Forelimb muscle (tissue), 1 donor: ENCODE data around the gene ARID5B. TPM values are rescaled to one million over a fixed set of nuclear protein-coding genes. Genes with fewer than 3 reads are reported as not detected.
A peak's percentile ranks its signal among the peaks of the same experiment; 100 is the strongest.
"Not testable (repeated sequence)": the region's sequence is repeated elsewhere in the genome, so short reads cannot be mapped to it uniquely, and the experiment has no call there.

Experiments used
- DNase-seq: peaks from one replicate; pipeline ENCODE4 v3.0.0-alpha.2; 2013; ENCODE audit warnings: low read depth
- polyA plus RNA-seq: library from polyadenylated mRNA; unstranded; fragments of 120-200 nt; gene quantifications from one replicate; pipeline ENCODE4 v1.2.1, GENCODE V29; 2013; ENCODE audit not compliant: insufficient read length

ARID5B gene
- polyA plus RNA-seq, 1 donor = 19.0 TPM

DNA sequence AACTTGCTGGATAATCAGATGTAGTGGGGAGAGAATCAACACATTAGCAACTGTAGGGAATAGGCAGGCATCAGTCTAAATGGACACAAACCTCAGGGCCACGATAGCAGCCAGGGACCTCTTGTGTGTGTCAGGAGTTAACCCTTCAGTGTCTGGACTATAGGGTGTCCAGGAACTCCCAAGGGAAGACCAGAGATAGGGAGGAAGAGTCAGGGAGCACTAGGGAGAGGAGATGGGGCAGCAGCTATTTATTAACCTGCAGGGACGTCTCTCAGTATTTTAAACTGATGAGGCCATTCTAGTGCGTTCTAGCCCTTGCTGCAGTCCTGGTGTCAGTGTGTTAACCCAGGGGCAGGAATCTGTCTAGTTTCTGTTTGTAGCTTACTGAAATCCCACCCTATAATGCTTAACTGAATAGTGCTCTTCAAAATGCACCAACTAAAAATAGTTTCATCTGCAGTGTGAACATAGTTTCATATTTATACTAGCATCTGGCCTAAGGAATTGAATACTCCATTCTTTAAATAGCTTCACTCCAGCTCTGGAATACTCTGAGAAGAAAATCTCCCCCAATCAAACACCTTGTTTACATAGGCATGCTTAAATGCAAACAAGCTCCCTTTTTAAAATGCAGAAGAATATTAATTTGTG lies 62.7 kb downstream of the ARID5B start:
- DNase-seq = no peak

DNA sequence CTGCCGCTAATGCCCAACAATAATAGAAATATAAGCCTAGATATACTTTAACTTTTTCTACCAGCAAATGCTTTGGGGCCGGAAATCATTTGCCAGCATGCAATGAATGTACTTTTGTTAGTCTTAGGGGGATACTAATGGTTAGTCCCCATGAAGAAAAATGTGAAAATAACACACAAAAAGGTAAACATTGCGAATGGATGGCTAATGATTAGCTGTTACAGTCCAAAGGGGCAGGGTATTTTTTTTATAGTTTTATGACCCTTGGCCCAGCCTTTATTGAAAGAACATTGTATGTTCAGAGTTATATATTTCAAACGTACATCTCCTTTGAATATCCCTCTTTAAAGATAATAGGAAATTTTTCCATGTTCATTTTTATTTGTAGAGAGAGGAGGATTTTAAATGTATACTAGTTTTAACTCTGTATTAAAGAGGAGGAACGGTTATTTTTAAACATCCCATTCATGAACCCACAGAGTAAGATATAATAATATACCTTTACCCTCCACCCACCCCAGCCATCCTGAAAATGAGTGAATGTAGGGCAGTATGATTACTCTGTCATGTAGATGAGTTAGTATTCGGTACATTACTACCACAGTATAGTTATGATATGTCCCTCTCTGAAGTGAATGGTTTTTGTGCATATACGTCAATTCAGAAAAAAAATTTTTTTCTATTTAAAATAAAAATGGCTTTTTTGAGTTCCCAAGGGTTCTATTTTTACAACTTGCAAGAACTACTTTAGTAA lies 63.6 kb downstream of the ARID5B start:
- no peak for DNase-seq

DNA sequence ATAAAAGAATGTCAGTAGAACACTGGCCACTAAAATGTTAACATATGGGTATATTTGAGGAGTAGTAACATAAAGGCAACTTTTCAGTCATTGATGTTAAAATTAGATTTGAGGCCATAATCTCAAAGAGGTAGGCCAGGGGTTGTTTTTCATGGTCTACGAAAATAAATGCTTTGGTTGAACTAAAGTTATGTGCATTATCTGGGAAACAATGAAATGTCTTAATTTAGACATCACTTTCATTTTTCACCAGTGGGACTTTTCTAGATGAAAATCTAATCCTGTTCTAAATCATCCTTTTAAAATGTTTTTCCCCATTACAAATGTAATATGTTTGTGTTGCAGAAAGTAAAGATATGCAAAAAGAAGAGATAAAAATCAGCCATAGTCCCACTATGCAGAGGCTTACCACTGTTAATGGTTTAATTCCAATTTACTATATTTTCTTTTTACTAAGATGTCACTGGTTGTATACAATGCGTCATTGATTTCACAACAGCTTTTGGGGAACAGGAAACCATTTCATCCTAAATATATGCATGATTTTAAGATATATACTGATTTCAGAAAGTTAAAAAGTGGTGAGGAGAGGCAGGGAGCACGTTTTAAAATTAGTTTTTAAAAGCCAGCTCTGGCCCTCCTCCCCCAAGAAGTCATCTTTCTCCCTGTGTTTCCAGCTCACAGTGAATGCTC lies 64.3 kb downstream of the ARID5B start:
- DNase-seq = no peak

DNA sequence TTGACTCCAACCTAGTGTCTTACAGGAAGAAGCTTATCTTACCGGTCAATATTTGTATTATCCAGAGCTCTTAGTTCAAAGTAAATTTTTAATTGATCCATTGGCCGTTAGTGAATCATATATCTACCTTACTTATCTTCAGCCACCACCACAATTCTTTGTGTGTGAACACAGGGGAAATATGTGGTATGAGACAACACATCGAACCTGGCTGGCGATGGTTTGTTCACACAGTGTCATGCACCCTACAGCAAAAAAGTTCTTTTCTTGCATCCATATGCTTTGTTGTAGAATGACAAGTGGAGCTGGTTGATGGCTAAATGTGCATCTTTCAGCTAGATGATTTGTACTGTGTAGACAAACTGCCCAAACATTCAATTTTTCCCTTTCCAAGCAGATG lies 65.8 kb downstream of the ARID5B start:
- DNase-seq = no peak

DNA sequence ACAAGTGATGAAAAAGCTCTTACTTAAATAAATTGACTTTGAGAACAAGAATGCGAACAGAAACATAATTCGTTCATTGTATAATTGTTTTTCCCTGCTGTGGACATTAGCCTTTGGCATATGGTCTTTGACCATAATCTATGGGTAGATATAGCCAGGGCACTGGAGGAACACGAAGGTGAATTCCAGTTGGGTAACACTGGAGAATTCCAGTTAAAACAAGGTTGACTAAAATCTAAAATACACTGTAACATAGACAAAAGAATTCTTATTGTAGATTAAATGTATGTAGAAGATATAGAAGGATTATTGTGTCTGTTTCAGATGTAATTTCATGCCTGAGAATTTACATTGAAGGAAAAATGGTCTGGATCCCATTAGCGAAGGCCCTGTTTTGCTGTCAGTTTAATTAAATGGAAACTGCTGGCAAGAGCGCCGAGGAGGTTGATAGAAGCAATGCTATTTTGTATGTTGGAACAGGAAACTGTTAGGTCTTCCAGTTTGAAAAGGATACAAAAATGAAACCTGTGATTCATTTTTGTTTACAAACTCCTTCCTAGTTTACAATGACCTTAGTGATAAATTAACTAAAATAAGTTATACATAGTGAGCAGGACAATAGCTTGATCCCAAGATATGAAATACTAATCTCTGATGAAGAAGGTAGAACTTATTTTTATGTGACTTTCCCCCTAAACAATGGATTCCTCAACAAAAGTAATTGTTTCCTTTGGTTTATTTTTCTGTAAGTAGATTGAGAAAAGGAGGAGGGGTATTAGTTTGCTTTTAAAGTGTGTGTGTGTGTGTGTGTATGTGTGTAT lies 68.9 kb downstream of the ARID5B start:
- DNase-seq = peak; percentile 63

DNA sequence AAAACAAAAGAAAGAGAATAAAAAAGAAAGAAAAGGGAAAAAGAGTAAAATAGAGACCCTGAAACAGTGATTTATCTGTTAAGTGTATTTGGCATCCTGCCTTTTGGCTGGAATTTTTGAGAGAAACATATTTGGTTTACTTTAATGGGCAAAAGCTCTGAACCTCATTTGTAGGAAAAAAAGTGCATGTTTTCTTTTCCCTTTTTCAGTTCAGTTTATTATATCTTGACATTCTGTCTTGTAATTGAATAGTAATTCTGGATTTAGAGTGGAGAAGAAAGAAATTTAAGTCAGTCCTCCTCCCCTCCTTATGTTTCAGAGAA lies 69.5 kb downstream of the ARID5B start:
- DNase-seq = no peak

DNA sequence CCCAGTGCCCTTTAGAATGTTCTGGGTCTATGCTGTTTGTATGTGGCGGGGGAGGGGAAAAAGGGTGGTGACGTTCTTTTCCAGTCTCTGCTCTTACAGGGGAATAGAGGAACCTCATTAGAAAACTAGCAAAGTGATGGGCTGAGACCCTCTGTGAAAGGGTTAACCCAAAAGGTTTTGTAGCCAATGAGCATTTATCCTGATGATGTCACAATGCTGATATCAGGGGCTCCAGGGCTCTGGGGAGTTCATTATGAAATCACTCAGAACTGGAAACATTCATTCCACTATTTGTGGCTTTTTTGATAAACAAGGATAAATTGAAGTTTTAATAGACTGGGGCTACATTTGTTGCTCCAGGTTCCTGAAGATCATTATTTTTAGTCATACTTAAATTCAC lies 71.7 kb downstream of the ARID5B start:
- no peak for DNase-seq

DNA sequence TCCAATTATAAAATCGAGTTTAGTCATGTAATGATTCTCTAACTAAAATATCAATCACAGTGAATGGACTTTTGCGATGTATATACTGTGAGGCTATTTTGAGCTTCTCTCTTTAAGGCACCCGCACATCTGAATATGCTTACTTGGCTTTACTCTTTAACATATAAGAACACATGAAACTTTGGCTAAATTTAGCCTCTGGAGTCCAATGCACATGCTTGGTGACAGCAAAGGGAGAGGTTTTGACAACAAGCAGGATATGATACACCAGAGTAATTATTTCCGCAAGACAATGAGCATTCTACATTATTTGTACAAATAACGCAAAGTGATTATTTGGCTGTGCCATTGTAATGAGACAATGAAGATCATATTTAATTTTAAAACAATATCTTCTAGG lies 72.4 kb downstream of the ARID5B start:
- no peak for DNase-seq

DNA sequence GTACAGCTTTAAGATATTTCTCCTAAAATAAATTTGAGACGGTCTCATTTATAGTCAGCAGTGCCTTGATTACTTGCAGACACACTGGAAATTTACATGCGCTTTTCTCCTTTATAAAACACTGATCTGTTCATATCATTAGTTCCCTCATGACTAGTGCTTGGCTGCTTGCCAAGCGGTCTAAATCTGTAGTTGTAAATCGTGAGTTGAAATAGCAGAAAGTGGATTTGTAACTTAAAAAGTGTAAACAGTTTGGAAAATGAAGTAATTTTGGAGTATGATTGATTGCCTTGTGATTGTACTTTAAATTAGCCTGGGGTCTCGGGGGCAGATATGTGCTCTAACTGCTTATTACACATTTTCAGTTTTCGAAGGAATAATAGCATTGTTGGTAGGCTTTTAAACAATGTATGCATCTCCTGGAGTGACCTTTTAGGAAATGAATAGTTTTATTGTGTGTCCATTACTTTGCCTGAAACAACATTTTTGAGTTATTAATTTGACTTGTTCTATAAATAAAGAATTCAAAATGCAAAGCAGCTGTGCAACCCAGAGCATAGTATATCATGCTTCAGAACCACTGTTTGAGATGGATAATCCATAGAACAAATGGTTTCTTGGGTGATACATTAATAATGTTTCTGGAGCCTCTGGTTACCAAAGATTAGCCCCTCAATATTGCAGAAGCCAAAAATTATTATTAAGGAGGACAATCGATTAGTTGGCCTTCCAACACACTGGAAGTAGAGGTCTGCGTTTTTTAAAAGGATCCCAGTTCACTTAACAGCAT lies 73.3 kb downstream of the ARID5B start:
- DNase-seq = peak; percentile 96

DNA sequence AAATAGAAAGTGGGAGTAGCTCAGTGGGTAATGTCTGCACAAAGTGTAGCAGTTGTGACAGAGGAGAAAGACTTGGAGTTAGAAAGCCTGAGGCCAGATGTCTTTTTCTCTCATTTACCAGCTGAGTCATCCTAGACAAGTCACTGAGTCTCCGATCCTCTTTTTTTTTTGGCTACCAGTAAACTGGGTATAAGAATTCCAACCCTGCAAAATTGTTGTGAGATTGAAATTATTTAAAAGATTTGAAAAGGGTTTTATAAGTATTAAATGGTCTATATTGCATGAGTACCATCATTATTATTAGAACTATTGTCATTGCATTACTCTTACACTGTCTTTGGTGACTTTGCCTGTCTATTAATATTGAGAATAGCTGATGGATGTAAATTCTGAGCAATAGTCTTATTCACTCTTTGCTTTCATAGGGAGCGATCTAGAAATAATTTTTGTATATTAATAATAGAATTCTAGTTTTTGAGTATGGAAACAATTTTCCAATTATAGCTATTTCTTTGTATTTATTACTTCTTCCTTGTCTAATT lies 74.0 kb downstream of the ARID5B start:
- no peak for DNase-seq

DNA sequence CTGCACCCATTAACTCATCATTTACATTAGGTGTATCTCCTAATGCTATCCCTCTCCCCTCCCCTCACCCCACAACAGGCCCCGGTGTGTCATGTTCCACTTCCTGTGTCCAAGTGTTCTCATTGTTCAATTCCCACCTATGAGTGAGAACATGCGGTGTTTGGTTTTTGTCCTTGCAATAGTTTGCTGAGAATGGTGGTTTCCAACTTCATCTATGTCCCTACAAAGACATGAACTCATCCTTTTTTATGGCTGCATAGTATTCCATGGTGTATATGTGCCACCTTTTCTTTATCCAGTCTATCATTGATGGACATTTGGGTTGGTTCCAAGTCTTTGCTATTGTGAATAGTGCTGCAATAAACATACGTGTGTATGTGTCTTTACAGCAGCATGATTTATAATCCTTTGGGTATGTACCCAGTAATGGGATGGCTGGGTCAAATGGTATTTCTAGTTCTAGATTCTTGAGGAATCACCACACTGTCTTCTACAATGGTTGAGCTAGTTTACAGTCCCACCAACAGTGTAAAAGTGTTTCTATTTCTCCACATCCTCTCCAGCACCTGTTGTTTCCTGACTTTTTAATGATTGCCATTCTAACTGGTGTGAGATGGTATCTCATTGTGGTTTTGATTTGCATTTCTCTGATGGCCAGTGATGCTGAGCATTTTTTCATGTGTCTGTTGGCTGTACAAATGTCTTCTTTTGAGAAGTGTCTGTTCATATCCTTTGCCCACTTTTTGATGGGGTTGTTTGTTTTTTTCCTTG lies 75.6 kb downstream of the ARID5B start:
- not testable (repeated sequence) for DNase-seq

DNA sequence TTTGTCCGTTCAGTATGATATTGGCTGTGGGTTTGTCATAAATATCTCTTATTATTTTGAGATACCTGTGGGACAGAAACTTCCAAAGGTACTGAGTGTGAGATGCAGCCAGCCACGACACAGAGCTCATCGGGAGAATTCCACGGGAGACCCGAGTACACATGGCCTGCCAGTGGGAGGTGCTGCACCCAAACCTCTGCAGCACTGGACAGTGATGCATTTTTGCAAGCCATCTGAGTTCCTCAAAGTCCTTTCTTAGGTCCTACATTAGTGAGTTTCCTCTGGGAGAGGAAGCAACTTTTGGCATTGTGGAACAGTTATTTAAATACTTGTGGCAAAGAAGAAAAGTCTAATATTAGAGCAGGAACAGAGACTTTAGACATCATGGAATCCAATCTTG lies 77.5 kb downstream of the ARID5B start:
- no peak for DNase-seq

DNA sequence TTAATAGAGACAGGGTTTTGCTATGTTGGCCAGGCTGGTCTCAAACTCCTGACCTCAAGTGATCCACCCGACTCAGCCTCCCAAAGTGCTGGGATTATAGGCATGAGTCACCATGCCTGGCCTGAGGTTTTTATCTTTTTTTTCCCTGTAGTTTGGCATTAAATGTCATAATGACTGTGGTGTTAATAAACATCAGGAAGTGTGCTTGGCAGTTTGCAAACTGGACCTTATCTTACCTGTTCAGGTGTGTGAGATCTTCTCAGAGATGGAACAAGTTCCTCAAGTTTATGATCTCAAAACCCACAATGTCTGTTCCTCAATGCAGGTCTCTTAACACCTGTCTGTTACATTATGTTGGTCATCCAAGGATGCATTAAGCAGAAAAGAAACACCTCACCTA lies 80.0 kb downstream of the ARID5B start:
- no peak for DNase-seq

DNA sequence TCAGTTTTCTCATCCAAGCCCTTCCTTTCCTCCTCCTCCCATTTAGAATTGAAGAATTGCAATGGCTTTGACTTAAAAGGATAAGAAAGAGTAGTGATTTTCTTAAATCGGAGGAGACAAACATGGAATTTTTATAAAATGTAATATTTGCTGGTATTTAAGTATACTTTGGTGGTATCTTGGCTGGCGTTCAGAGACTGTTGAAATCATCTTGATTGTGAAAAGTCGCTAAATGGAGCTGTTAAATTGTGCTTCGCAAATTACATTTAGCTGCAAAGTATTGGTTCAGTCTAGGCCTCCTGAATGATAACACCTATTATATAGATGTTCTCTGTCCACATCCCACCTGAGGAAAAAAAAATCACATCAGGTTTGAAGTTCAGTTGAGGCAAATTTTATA lies 81.8 kb downstream of the ARID5B start:
- no peak for DNase-seq

DNA sequence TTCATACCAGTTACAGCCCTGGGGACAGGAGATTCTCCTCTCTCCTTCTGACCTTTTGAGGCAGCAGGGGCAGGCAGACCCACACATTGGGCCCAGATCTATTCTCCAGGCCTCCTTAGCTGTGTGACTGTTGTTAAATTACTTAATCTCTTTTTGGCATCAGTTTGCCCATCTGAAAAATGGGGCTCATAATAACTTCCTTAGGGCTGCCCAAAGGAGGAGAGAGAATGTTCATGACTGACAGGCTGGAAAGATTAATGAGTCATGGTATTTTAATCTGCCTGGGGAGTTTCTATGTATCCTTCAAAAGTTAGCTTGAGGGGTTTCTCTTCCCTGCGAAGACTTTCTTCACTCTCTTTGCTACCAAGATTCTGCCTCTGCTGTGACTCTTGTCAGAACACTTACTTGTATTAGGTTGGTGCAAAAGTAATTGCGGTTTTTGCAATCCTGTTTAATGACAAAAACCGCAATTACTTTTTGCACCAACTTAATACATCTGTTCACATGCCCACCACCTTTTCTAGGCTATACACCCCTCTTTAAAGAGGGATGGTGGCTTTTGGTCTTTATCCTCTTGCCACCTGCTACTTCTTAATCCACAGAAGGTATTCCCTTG lies 83.4 kb downstream of the ARID5B start:
- no peak for DNase-seq

DNA sequence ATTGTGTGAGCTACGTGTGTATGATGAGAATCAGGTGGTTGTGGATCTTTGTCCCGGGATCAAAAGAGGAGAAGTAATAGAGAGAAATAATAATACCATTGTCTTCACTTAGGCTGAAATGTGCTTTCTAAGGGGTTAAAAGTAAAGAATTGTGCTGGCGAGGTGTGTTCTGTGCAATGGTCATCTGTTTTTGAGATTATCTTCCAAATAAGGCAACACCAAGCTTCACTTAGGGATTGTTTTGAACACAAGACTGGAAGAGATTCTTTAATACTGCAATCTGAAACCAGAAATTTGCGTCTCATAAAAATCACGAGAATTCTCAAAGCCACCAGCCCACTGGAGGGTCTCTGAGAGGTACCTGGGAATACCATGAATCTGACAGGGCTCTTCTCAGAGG lies 84.2 kb downstream of the ARID5B start:
- no peak for DNase-seq

DNA sequence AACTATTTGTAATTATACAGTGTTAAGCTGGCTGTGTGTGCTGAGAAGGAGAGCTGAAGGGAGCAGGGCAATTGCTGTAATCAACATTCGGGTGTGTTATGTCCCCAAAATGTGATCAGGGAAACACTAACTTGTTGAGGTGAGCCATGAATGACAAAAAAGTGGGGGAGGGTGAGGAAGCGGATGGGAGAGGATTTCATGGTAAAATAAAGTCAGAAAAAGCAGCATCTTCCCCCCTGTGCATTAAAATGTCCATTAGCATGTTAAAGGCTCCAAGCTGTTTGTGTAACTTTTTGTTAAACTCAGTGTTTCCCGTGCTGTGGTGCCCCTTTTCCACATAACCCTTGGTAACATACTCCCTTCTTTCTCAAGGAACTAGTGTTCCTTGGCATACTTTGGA lies 84.9 kb downstream of the ARID5B start:
- DNase-seq = no peak

DNA sequence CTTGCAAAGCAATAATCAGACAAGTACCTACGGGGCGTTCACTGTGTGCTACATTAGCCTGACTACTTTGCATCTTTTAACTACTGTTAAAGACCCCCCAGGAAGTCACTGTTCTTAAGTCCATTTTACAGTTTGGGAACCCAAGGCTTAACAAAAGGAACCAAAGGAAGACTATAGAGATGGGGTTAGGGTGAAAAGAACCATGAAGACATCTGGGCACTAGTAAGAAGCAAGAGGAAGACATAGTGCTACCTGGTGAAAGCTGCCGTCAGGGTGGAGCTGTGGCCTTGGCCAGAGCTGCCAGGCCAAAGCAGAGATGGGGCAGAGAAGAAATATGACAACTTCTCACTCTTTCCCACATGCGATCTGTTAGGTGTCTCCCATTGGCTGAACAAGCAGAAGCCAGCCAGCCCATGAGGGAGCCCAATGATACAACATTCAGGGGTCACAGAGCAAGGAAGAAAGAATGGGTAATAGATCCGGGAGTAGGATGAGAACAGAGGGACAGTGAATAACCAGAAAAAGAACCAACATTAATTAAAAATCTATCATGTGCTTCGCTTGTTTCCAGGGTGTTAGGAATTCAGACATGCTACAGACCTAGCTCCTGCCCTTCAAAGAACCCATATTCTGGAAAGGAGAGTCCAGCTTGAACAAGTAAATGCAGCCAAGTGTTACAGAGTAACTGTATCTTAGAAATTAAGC lies 85.4 kb downstream of the ARID5B start:
- no peak for DNase-seq

DNA sequence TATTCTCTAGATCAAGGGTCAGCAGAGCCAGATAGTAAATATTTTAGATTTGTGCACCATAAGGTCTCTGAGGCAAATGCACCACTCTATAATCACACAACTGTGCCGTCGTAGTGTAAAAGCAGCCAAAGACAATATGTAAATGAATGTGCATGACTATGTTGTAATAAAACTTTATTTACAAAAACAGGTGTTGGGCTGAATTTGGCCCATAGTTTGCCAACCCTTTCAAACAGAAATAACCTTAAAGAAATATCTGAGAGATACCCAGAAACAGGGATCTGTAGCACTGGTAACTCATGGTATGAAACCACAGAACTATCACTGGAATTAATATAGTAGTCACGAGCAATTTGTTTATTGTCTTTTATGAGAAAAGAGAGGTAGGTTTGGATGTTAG lies 86.0 kb downstream of the ARID5B start:
- no peak for DNase-seq
